ENCODE results near the gene PAPSS2.

The PAPSS2 gene

GRCh38 chr10:87751274-87751673, 91.6 kb downstream of the PAPSS2 start:
- no peak for DNase-seq

DNA sequence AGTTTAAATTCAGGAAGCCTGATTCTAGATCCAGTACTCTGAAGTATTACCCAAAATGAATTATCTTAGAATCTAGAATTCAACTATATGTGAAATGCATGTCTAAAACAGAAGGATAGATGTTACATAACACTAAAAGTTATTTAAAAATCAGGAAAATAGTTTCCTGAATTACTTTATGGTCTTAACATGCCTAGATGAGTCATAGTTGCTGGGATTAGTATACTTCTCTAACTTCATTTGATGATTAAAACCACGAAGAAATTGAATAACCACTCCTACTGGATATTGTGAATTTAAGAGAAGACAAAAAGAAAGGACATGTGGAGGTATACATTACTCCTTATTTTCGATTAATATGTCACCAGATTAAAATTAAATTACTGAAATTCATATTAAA, 92.9 kb downstream of the PAPSS2 start:
- DNase-seq, result peak; percentile 75

GRCh38 chr10:87753995-87754866, 94.6 kb downstream of the PAPSS2 start:
- no peak for DNase-seq

DNA sequence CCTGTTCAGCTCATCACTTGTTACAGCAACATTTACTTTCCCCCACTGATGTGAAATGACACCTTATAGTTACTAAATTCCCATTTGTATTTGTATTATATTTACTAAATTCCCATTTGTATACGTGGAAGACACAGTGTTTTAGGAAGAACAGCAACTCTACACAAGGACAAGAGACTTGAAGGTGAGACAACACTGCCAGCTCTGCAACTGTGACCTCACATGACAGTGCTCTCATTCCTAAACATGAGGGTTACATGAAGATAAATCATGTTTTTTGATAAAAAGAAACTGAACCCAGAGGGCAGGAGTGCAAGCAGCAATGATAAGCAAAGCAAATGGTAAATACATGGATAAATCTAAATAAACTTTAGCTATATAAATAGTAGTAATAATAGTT, 98.0 kb downstream of the PAPSS2 start:
- no peak for DNase-seq

DNA sequence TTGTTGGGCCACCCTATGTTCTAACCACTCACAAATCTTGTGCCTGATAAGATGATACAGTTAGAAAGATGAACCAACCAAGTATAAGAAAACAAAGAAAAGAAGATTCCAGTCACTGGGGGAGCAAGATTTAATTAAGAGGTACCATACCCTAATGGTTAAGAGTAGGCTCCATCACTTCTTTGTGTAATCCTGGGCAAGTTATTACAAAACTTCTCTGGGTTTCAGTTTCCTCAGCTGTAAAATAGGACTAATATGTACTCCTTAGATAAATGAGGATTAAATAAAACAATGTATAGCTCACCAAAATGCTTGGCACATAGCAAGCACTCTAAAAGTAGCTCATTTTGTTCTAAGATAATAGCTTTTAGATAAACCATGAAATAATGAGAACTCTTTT, 99.9 kb downstream of the PAPSS2 start:
- no peak for DNase-seq

DNA sequence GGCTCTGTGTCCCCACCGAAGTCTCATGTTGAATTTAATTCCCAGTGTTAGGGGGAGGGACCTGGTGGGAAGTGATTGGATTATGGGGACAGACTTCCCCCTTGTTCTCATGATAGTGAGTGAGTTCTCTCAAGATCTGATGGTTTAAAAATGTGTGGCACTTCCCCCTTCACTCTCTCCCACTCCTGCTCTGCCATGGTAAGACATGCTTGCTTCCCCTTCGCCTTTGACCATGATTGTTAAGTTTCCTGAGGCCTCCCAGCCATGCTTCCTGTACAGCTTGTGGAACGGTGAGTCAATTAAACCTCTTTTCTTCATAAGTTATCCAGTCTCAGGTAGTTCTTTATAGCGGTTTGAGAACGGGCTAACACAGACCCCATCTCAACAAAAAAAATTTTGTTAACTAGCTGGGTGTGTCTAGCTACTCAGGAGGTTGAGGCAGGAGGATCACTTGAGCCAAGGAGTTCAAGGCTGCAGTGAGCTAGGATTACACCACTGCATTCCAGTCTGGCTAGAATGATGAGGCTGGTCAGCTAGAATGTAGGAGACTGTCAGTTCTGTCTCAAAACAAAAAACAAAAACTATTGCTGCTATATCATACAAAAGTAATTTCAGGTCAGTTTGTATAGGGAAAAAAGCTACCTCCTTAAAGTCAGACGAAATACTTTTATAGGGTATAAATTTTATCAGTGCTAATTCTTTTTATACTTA, 100.7 kb downstream of the PAPSS2 start:
- DNase-seq, result no peak

GRCh38 chr10:87761153-87761552, 101.5 kb downstream of the PAPSS2 start:
- DNase-seq, result peak; percentile 29

DNA sequence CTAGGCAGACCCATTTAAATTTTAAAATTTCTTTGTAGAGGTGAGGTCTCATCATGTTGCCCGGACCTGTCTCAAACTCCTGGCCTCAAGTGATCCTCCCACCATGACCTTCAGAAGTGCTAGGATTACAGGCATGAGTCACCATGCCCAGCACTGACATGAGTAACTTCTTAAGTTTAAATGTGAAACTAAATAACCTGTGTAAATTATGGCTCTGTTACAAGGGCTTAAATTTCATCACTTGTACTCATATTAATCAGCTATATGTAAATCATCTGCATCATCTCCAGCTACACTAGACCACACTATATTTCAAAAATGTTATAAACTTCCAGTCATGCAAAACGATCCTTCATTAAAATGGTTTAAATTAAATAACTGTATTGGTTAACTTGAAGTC, 102.2 kb downstream of the PAPSS2 start:
- DNase-seq, result peak; percentile 76

DNA sequence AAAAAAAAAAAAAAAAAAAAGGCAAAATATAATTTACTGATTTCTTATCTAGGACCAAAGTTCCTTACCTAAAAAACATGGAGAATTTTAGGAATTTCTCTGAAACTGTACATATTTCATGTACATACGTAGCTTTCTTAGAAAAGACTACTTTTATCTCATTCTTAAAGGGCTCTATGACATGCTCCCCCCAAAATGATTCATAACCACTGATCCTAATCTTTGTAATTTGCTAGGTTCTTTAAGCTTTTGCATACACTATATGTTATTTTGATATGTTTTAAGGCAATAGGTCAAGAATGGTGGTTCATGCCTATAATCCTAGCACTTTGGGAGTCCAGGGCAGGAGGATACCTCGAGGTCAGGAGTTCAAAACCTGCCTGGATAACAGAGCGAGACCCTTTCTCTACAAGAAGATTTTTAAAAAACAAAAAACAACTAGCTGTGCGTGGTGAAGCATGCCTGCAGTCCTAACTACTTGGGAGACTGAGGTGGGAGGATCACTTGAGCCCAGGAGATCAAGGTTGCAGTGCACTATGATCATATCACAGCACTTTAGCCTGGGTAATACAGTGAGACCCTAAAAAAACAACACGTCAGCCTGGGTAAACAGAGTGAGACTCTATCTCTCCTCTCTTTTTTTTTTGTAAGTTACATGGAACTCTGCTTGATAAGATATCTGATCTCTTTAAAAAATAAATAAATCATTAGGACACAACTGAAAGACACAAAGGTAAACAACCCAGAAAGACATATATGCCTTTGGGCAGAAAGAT, 103.6 kb downstream of the PAPSS2 start:
- DNase-seq, result no peak

DNA sequence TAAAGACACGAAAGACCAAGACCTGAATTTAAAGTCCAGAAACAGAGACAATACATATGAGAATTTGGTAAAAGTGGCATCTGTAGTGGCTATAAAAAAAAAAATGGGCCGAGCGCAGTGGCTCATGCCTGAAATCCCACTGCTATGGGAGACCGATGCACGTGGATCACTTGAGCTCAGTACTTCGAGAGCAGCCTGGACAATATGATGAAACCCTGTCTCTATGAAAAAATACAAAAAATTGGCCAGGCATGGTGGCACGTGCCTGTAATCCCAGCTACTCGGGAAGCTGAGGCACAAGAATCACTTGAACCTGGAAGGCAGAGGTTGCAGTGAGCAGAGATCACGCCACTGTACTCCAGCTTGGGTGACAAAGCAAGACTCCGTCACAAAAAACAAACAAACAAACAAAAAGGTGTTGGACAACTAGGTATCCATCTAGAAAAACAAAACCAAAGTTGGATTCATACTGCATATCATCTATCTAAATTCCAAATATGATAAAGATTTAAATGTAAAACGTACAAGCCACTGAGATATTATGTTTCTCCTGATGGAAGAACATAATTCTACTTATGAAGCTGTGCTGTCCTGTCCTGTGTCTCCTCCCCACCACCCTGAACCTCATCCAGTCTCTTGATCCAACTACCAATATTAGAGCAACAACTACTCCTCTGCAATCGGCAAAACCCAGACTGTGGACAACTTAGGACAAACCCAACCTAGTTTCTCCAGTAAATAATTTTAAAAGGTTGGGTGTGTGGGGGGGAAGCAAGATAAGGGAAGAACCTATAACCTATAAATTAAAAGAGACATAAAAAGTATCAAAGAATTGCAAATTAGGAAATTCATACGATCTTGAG, 104.6 kb downstream of the PAPSS2 start:
- DNase-seq, result no peak

- DNase-seq, result no peak
Measured at GRCh38 chr10:87765666-87766376, 106.1 kb downstream of the PAPSS2 start.

DNA sequence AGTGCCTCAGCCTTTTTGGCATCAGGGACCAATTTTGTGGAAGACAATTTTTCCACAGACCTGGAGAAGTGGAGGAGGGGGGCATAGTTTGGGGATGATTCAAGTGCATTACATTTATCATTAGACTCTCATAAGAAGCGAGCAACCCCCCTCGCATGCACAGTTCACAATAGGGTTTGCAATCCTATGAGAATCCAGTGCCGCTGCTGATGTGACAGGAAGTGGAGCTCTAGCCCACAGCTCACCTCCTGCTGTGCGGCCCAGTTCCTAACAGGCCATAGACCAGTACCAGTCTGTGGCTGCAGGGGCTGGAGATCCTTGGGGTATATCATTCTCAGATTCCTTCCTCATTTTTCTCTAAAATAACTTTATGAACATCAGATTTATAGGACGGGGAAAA, 107.6 kb downstream of the PAPSS2 start:
- peak; percentile 72 for DNase-seq

- peak; percentile 25 for DNase-seq
Measured at GRCh38 chr10:87771871-87772500, 112.3 kb downstream of the PAPSS2 start.

DNA sequence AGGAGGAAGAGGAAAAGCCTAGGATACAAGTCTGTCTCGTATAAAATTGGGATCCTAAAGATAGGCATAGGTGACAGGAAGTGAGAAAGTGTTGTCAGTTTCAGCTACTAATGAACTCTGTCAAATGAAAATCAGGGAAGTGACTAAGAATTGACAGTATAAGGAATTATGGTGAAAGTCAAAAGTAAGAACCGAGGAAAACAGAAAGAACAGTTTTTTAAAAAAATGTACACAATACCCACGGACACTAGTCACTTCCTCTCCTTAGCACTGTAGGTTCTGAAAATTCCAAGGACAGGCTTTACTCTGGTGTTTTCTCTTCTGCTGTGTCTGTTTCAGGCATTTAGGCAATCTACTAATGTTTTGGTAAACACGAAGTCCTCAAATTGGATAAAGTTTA, 116.1 kb downstream of the PAPSS2 start:
- DNase-seq, result peak; percentile 24

DNA sequence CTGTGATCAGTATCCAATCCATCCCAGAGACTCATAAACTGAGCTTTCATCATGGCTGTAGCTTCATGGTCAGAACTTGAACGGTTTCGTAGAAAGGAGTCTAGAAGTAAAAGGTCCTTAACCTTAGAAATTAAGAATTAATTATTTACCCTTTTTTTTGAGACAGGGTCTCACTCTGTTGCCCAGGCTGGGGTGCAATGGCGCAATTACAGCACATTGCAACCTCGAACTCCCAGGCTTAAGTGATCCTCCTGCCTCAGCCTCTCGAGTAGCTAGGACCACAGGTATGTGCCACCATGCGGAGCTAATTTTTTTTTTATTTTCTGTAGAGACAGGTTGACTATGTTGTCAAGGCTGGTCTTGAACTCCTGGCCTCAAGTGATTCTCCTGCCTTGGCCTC, 116.7 kb downstream of the PAPSS2 start:
- no peak for DNase-seq

DNA sequence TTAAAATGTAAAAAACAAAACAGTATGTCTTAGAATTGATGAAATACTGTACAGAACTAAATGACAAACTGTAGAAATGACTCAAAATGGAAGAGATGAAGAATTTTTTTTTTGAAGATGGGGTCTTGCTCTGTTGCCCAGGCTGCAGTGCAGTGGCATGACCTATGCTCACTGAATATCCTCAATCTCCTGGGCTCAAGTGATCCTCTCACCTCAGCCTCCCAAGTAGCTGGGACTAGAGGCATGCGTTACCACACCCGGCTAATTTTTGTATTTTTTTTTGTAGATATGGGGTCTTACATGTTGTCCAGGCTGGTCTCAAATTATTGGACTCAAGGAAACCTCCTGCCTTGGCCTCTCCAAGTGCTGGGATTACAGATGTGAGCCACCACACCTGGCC, 121.9 kb downstream of the PAPSS2 start:
- DNase-seq, result no peak

DNA sequence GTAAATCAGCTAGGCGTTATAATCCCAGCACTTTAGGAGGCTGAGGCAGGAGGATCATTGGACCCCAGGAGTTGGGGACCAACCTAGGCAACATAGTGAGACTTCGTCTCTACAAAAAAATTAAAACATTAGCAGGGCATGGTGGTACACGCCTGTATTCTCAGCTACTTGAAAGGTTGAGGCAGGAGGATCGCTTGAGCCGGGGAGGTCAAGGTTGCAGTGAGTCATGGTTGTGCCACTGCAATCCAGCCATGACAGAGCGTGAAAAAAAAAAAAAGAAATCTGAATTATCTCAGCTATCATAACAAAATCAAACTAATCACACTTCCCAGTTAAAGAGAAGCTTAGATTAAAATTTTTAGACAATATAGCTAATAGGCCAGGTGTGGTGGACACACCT, 123.0 kb downstream of the PAPSS2 start:
- no peak for DNase-seq

DNA sequence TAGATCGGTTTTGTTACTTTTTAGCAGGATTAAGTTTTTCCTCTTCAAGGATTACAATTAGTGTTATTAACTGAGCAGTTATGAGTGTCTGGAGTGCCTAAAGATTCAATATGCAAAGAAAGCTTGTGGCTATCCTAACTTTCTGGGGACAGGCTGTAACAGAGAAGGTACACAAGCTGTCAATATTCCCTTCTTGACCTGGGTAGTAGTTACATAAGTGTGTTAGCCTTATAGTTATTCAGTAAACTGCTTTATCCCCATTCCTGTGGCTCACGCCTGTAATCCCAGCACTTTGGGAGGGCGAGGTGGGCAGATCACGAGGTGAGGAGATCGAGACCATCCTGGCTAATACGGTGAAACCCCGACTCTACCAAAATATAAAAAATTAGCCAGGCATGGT, 126.7 kb downstream of the PAPSS2 start:
- no peak for DNase-seq

GRCh38 chr10:87790185-87790584, 130.5 kb downstream of the PAPSS2 start:
- DNase-seq, result no peak

DNA sequence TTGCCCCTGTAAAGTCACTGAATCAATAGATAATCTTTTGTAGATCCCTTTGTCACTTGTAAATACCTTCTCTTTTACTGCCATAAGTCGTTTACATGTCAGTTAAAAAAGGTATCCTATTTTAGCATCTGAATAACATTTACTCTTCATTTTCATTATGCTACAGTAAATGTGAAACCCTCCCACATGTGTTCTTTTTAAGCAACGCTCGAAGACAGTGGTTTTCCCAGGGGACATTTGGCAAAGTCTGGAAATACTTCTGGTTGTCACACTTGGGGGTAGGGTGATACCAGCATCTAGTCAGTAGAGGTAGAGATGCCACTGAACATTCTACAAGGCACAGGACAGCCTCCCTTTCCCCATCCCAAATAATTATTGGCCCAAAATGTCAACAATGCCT, 134.6 kb downstream of the PAPSS2 start:
- no peak for DNase-seq

All from fibroblast of skin of abdomen (primary cell).